SK-N-SH (cell line): ENCODE data around the gene STXBP6.

Experiments used
- CTCF ChIP-seq: fragments of 200-600 bp; sonication (generic); IDR thresholded peaks from 2 replicates; pipeline ENCODE4 v1.6.1; 2017; ENCODE audit warnings: antibody characterized with exemption, mild to moderate bottlenecking, moderate library complexity
- EZH2phosphoT487 ChIP-seq: fragments of 200-600 bp; sonication (generic); IDR thresholded peaks from 2 replicates; pipeline ENCODE4 v1.6.1; 2017; ENCODE audit warnings: low read depth, mixed run types, mild to moderate bottlenecking, antibody characterized with exemption, moderate library complexity, borderline replicate concordance

- no peak for TF ChIP-seq EZH2phosphoT487
- no peak for TF ChIP-seq CTCF
Measured at GRCh38 chr14:25074099-25074685, 24.2 kb upstream of the STXBP6 start.
